SK-N-SH treated with all-trans-retinoic acid at 6 μM for 48 hours (cell line): ENCODE results near the gene EID1.

Source experiments
- ATAC-seq: fragments of 200-7000 bp; cut with Tn5 transposase; 3 replicates; pipeline ENCODE4 v1.9.1; 2020; ENCODE audit warnings: mild to moderate bottlenecking, moderate library complexity
- ARNTL ChIP-seq: fragments of 450-650 bp; formaldehyde crosslinking; IDR thresholded peaks from 2 replicates; pipeline ENCODE4 v1.5.0; 2020; ENCODE audit warnings: low read depth, mild to moderate bottlenecking, moderate library complexity, borderline replicate concordance
- BACH2 ChIP-seq: fragments of 250-450 bp; sonication (Bioruptor Pico); IDR thresholded peaks from 2 replicates; pipeline ENCODE4 v1.9.0; 2021; ENCODE audit warnings: mild to moderate bottlenecking, borderline replicate concordance
- CSDC2 ChIP-seq: fragments of 250-450 bp; sonication (Bioruptor Pico); IDR thresholded peaks from 2 replicates; pipeline ENCODE4 v1.5.0; 2020; ENCODE audit warnings: mild to moderate bottlenecking, moderate library complexity
- ESRRG ChIP-seq: fragments of 250-450 bp; sonication (Bioruptor Pico); IDR thresholded peaks from 2 replicates; pipeline ENCODE4 v1.6.1; 2021; ENCODE audit warnings: mild to moderate bottlenecking
- GLIS3 ChIP-seq: fragments of 250-450 bp; sonication (Bioruptor Pico); IDR thresholded peaks from 2 replicates; pipeline ENCODE4 v1.5.0; 2020; ENCODE audit warnings: mild to moderate bottlenecking, moderate library complexity
- ISL1 ChIP-seq: fragments of 250-450 bp; sonication (Bioruptor Pico); IDR thresholded peaks from 2 replicates; pipeline ENCODE4 v2.1.2; 2022; ENCODE audit warnings: mild to moderate bottlenecking, moderate library complexity
- OSR1 ChIP-seq: fragments of 250-450 bp; sonication (Bioruptor Pico); IDR thresholded peaks from 2 replicates; pipeline ENCODE4 v1.8.0; 2022; ENCODE audit warnings: moderate library complexity, mild to moderate bottlenecking, inconsistent platforms
- PPARA ChIP-seq: fragments of 250-450 bp; sonication (Bioruptor Pico); IDR thresholded peaks from 2 replicates; pipeline ENCODE4 v1.5.0; 2020; ENCODE audit warnings: mild to moderate bottlenecking, borderline replicate concordance
- RARB ChIP-seq: fragments of 250-450 bp; sonication (Bioruptor Pico); IDR thresholded peaks from 2 replicates; pipeline ENCODE4 v1.8.0; 2021; ENCODE audit warnings: mild to moderate bottlenecking, moderate library complexity
- SNAI2 ChIP-seq: fragments of 250-450 bp; sonication (Bioruptor Pico); IDR thresholded peaks from 2 replicates; pipeline ENCODE4 v1.5.0; 2020; ENCODE audit warnings: mild to moderate bottlenecking, moderate library complexity
- TCF4 ChIP-seq: fragments of 250-450 bp; sonication (Bioruptor Pico); IDR thresholded peaks from 2 replicates; pipeline ENCODE4 v1.8.0; 2021; ENCODE audit warnings: mild to moderate bottlenecking, moderate library complexity, borderline replicate concordance
- TOX ChIP-seq: fragments of 250-450 bp; sonication (Bioruptor Pico); IDR thresholded peaks from 2 replicates; pipeline ENCODE4 v1.8.0; 2021; ENCODE audit warnings: mild to moderate bottlenecking, moderate library complexity, borderline replicate concordance
- ZC3H10 ChIP-seq: fragments of 250-450 bp; sonication (Bioruptor Pico); IDR thresholded peaks from 2 replicates; pipeline ENCODE4 v1.5.1; 2021; ENCODE audit warnings: mild to moderate bottlenecking, moderate library complexity
- ZFP3 ChIP-seq: fragments of 250-450 bp; sonication (Bioruptor Pico); IDR thresholded peaks from 2 replicates; pipeline ENCODE4 v1.5.0; 2020; ENCODE audit warnings: mild to moderate bottlenecking, moderate library complexity
- ZFP30 ChIP-seq: fragments of 450-650 bp; formaldehyde crosslinking; IDR thresholded peaks from 2 replicates; pipeline ENCODE4 v1.5.0; 2022; ENCODE audit warnings: mild to moderate bottlenecking, moderate library complexity
- ZNF565 ChIP-seq: fragments of 450-650 bp; formaldehyde crosslinking; conservative IDR thresholded peaks from 2 replicates; pipeline ENCODE4 v1.5.0; 2020; ENCODE audit warnings: low read depth, mild to moderate bottlenecking, moderate library complexity
- ZNF70 ChIP-seq: fragments of 450-650 bp; formaldehyde crosslinking; IDR thresholded peaks from 2 replicates; pipeline ENCODE4 v1.5.0; 2020; ENCODE audit warnings: mild to moderate bottlenecking, moderate library complexity
- ZNF8 ChIP-seq: fragments of 450-650 bp; formaldehyde crosslinking; IDR thresholded peaks from 2 replicates; pipeline ENCODE4 v1.5.0; 2020; ENCODE audit warnings: mild to moderate bottlenecking, moderate library complexity
- TF ChIP-seq, protein P1 (sequence below): fragments of 250-450 bp; sonication (Bioruptor Pico); IDR thresholded peaks from 2 replicates; pipeline ENCODE4 v1.8.0; 2021; ENCODE audit warnings: low read depth, mild to moderate bottlenecking, moderate library complexity, borderline replicate concordance
- TF ChIP-seq, protein P2 (sequence below): fragments of 250-450 bp; sonication (Bioruptor Pico); IDR thresholded peaks from 2 replicates; pipeline ENCODE4 v1.5.0; 2020; ENCODE audit warnings: mild to moderate bottlenecking, moderate library complexity
- TF ChIP-seq, protein P3 (sequence below): fragments of 250-450 bp; sonication (Bioruptor Pico); IDR thresholded peaks from 2 replicates; pipeline ENCODE4 v1.8.0; 2020; ENCODE audit warnings: mild to moderate bottlenecking, moderate library complexity, borderline replicate concordance
- TF ChIP-seq, protein P4 (sequence below): fragments of 250-450 bp; sonication (Bioruptor Pico); IDR thresholded peaks from 2 replicates; pipeline ENCODE4 v1.5.1; 2020; ENCODE audit warnings: low read depth, mild to moderate bottlenecking, moderate library complexity
- TF ChIP-seq, protein P5 (sequence below): fragments of 250-450 bp; sonication (Bioruptor Pico); IDR thresholded peaks from 2 replicates; pipeline ENCODE4 v1.5.1; 2021; ENCODE audit warnings: mild to moderate bottlenecking, moderate library complexity

The EID1 gene

DNA sequence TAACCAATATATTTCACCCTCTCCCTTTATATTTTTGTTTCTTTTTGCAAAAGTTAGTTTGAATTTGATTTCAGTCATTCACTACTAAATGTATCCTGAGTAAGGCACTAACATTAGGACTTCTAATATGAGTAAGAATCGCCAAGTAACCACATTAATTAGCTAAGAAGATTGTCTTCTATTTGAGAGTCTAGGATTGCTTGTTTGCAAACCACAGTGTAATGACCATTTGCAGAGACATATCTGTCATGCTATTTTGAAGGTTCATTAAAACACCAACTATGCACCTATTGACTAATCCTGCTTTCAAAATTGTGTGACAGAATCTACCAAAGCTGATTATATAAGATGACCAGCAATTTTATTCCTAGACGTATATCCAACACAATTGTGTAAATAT is 5.3 kb upstream of the EID1 start:
- TF ChIP-seq, protein P1, sequence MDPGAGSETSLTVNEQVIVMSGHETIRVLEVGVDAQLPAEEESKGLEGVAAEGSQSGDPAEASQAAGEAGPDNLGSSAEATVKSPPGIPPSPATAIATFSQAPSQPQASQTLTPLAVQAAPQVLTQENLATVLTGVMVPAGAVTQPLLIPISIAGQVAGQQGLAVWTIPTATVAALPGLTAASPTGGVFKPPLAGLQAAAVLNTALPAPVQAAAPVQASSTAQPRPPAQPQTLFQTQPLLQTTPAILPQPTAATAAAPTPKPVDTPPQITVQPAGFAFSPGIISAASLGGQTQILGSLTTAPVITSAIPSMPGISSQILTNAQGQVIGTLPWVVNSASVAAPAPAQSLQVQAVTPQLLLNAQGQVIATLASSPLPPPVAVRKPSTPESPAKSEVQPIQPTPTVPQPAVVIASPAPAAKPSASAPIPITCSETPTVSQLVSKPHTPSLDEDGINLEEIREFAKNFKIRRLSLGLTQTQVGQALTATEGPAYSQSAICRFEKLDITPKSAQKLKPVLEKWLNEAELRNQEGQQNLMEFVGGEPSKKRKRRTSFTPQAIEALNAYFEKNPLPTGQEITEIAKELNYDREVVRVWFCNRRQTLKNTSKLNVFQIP (CRISPR knock-in tag) = no peak
- TF ChIP-seq ISL1 (CRISPR knock-in tag) (no peak), ZNF70 (CRISPR knock-in tag) (no peak), PPARA (CRISPR knock-in tag) (no peak), ZFP30 (CRISPR knock-in tag) (no peak), ZNF8 (CRISPR knock-in tag) (no peak), SNAI2 (CRISPR knock-in tag) (no peak), TOX (CRISPR knock-in tag) (no peak), ESRRG (CRISPR knock-in tag) (no peak), ARNTL (no peak), RARB (no peak), TCF4 (CRISPR knock-in tag) (no peak)
- TF ChIP-seq, protein P2, sequence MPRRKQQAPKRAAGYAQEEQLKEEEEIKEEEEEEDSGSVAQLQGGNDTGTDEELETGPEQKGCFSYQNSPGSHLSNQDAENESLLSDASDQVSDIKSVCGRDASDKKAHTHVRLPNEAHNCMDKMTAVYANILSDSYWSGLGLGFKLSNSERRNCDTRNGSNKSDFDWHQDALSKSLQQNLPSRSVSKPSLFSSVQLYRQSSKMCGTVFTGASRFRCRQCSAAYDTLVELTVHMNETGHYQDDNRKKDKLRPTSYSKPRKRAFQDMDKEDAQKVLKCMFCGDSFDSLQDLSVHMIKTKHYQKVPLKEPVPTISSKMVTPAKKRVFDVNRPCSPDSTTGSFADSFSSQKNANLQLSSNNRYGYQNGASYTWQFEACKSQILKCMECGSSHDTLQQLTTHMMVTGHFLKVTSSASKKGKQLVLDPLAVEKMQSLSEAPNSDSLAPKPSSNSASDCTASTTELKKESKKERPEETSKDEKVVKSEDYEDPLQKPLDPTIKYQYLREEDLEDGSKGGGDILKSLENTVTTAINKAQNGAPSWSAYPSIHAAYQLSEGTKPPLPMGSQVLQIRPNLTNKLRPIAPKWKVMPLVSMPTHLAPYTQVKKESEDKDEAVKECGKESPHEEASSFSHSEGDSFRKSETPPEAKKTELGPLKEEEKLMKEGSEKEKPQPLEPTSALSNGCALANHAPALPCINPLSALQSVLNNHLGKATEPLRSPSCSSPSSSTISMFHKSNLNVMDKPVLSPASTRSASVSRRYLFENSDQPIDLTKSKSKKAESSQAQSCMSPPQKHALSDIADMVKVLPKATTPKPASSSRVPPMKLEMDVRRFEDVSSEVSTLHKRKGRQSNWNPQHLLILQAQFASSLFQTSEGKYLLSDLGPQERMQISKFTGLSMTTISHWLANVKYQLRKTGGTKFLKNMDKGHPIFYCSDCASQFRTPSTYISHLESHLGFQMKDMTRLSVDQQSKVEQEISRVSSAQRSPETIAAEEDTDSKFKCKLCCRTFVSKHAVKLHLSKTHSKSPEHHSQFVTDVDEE (CRISPR knock-in tag) = no peak
- TF ChIP-seq, protein P3, sequence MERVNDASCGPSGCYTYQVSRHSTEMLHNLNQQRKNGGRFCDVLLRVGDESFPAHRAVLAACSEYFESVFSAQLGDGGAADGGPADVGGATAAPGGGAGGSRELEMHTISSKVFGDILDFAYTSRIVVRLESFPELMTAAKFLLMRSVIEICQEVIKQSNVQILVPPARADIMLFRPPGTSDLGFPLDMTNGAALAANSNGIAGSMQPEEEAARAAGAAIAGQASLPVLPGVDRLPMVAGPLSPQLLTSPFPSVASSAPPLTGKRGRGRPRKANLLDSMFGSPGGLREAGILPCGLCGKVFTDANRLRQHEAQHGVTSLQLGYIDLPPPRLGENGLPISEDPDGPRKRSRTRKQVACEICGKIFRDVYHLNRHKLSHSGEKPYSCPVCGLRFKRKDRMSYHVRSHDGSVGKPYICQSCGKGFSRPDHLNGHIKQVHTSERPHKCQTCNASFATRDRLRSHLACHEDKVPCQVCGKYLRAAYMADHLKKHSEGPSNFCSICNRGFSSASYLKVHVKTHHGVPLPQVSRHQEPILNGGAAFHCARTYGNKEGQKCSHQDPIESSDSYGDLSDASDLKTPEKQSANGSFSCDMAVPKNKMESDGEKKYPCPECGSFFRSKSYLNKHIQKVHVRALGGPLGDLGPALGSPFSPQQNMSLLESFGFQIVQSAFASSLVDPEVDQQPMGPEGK = no peak
- TF ChIP-seq, protein P4, sequence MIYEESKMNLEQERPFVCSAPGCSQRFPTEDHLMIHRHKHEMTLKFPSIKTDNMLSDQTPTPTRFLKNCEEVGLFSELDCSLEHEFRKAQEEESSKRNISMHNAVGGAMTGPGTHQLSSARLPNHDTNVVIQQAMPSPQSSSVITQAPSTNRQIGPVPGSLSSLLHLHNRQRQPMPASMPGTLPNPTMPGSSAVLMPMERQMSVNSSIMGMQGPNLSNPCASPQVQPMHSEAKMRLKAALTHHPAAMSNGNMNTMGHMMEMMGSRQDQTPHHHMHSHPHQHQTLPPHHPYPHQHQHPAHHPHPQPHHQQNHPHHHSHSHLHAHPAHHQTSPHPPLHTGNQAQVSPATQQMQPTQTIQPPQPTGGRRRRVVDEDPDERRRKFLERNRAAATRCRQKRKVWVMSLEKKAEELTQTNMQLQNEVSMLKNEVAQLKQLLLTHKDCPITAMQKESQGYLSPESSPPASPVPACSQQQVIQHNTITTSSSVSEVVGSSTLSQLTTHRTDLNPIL = no peak
- ATAC-seq = no peak

DNA sequence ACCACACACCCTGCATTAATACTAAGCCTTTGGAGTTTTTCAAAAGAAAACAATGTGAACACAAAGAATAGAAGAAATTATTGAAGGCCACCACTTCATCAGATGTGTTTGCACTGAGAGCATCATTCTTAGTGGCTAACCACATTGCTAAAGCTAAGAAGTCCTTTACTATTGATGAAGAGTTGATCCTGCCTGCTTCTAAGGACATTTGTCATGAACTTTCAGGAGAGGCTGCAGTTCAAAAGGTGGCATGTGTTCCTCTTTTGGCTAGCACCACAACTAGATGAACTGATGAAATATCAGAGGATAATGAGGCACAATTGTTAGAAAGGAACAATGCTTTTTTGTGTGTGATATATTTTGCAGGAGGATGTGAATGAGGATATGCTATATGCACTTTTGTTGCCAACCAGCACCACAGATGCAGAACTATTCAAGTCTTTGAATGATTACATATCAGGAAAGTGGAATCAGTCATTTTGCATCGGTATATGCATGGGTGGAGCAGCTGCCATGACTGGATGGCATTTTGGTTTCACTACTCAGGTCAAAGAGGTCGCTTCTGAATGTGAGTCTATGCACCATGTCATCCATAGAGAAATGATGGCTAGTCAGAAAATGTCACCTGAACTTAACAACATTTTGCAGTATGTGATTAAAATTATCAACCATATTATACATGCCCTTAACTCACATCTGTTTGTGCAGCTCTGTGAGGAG is 2.5 kb upstream of the EID1 start:
- TF ChIP-seq SNAI2 (CRISPR knock-in tag) = no peak
- TF ChIP-seq PPARA (CRISPR knock-in tag) = no peak
- no peak for TF ChIP-seq OSR1 (CRISPR knock-in tag)
- TF ChIP-seq, protein P4 = no peak
- TF ChIP-seq ZNF565 (CRISPR knock-in tag) = no peak
- no peak for TF ChIP-seq ZNF70 (CRISPR knock-in tag)
- TF ChIP-seq ARNTL = no peak
- TF ChIP-seq, protein P3 = no peak
- no peak for TF ChIP-seq TCF4 (CRISPR knock-in tag)
- no peak for TF ChIP-seq ZNF8 (CRISPR knock-in tag)
- no peak for TF ChIP-seq GLIS3 (CRISPR knock-in tag)
- TF ChIP-seq, protein P5, sequence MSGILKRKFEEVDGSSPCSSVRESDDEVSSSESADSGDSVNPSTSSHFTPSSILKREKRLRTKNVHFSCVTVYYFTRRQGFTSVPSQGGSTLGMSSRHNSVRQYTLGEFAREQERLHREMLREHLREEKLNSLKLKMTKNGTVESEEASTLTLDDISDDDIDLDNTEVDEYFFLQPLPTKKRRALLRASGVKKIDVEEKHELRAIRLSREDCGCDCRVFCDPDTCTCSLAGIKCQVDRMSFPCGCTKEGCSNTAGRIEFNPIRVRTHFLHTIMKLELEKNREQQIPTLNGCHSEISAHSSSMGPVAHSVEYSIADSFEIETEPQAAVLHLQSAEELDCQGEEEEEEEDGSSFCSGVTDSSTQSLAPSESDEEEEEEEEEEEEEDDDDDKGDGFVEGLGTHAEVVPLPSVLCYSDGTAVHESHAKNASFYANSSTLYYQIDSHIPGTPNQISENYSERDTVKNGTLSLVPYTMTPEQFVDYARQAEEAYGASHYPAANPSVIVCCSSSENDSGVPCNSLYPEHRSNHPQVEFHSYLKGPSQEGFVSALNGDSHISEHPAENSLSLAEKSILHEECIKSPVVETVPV (CRISPR knock-in tag) = no peak
- no peak for TF ChIP-seq TOX (CRISPR knock-in tag)
- no peak for TF ChIP-seq ZFP3
- TF ChIP-seq CSDC2 = no peak
- no peak for TF ChIP-seq ZC3H10 (CRISPR knock-in tag)
- no peak for TF ChIP-seq BACH2 (CRISPR knock-in tag)
- TF ChIP-seq, protein P1 (CRISPR knock-in tag) = no peak
- TF ChIP-seq RARB = no peak
- no peak for ATAC-seq
